Measurements from ENCODE around the gene MGST3. TPM values are rescaled to one million over a fixed set of nuclear protein-coding genes. Genes with fewer than 3 reads are reported as not detected.
"Not testable (repeated sequence)": the region's sequence is repeated elsewhere in the genome, so short reads cannot be mapped to it uniquely, and the experiment has no call there.

The MGST3 gene
- total RNA-seq, 1 donor from 2014 or later = 169 TPM

- DNase-seq (ENCODE audit: low read depth in 2 of 2) = no peak
These were observed 66.5 kb downstream of the MGST3 start for GRCh38 chr1:165697491-165697880.

- DNase-seq (ENCODE audit: low read depth in 2 of 2) = peak; percentile 43 to 75
These were observed 67.1 kb downstream of the MGST3 start, which contains the start of gene ALDH9A1 for GRCh38 chr1:165697881-165698760. Gene ALDH9A1, minus strand, starts transcription at chr1:165698562. Its CDS starts 4 bp downstream, at chr1:165698558.

- no peak for DNase-seq (ENCODE audit: low read depth in 2 of 2)
These were observed 67.7 kb downstream of the MGST3 start for GRCh38 chr1:165698761-165699052.

- no peak for DNase-seq (ENCODE audit: low read depth in 2 of 2)
These were observed 68.5 kb downstream of the MGST3 start for GRCh38 chr1:165699577-165699976.

GRCh38 chr1:165701922-165702321 is 70.9 kb downstream of the MGST3 start:
- DNase-seq (ENCODE audit: low read depth in 2 of 2) = not testable (repeated sequence)

- DNase-seq (ENCODE audit: low read depth in 2 of 2) = no peak
These were observed 72.6 kb downstream of the MGST3 start for GRCh38 chr1:165703648-165704047.

Other genes with a start within 250 kb of the MGST3 start
- gene RXRG, start 186.1 kb upstream of the MGST3 start, total RNA-seq = not detected in 2 replicates
- not detected in 2 replicates for gene LRRC52, start 87.2 kb upstream of the MGST3 start, total RNA-seq
- 87.9 and 90.4 TPM in 2 replicates for gene ALDH9A1, start 67.3 kb downstream of the MGST3 start, total RNA-seq
- gene TMCO1, start 137.6 kb downstream of the MGST3 start, total RNA-seq = 45.1 and 47.3 TPM in 2 replicates
- gene UCK2, start 196.4 kb downstream of the MGST3 start, total RNA-seq = 67.4 and 72.1 TPM in 2 replicates

All from dermis microvascular lymphatic vessel endothelial cell (primary cell).